Right lobe of liver (tissue), 4 donors: Measurements from ENCODE around the gene SPTBN2.

Experiments used
- POLR2A ChIP-seq: fragments of 450-650 bp; IDR thresholded peaks from one replicate; pipeline ENCODE4 v1.6.1; 2017; ENCODE audit warnings: antibody characterized with exemption, mild to moderate bottlenecking
- TF ChIP-seq, protein P1 (sequence below), 4 donors: fragments of 200-600 bp in 3 of 4; fragments of 450-650 bp in 1 of 4; IDR thresholded peaks; one replicate each; pipeline versions ENCODE4 v1.5.1 to v1.8.0; 2016 to 2022; ENCODE audit warnings: antibody characterized with exemption in 4 of 4, mild to moderate bottlenecking in 2 of 4
- donor health status: DM: no; HTN: no; CAD: no.
- donor health status: DM: no; HTN: no; CAD: no.
- donor health status: DM: no; HTN: yes; CAD: no.

DNA sequence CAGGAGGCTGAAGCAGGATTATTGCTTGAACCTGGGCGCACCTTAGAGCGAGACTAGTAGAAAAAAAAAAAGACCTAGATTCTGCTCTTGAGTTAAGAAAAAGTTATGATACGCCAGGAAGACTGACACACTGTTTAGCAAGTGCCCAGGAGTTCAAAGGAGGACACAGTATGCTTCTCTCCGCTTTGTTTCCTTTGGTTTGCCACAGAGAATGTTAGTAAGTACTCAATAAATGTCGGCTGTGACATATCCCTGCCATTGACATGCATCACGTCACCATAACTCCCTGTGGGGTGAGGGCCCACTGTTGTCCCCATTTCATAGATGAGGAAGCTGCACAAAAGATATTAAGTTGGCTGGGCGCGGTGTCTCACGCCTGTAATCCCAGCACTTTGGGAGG, 7.1 kb downstream of the SPTBN2 start:
- TF ChIP-seq, protein P1, sequence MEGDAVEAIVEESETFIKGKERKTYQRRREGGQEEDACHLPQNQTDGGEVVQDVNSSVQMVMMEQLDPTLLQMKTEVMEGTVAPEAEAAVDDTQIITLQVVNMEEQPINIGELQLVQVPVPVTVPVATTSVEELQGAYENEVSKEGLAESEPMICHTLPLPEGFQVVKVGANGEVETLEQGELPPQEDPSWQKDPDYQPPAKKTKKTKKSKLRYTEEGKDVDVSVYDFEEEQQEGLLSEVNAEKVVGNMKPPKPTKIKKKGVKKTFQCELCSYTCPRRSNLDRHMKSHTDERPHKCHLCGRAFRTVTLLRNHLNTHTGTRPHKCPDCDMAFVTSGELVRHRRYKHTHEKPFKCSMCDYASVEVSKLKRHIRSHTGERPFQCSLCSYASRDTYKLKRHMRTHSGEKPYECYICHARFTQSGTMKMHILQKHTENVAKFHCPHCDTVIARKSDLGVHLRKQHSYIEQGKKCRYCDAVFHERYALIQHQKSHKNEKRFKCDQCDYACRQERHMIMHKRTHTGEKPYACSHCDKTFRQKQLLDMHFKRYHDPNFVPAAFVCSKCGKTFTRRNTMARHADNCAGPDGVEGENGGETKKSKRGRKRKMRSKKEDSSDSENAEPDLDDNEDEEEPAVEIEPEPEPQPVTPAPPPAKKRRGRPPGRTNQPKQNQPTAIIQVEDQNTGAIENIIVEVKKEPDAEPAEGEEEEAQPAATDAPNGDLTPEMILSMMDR (IDR thresholded peaks at IDR 0.05) = no peak
- no peak for TF ChIP-seq POLR2A
